T-helper 2 cell treated with Interferon-gamma antibody and Interleukin-4, amounts not matched to agents 5 μg/mL and 100 μg/mL, for 36 hours (primary cell): ENCODE measurements around the gene SLC9A9.

Source experiments
- DNase-seq: peaks from one replicate; pipeline ENCODE4 v3.0.0; 2021; ENCODE audit warnings: low spot score
- H3K27ac Mint-ChIP-seq: one replicate; pipeline ENCODE4 v1.8.0; 2021; ENCODE audit warnings: mild to moderate bottlenecking, mixed read lengths
- H3K27me3 Mint-ChIP-seq: one replicate; pipeline ENCODE4 v1.8.0; 2021; ENCODE audit warnings: low read depth, mixed read lengths
- H3K36me3 Mint-ChIP-seq: one replicate; pipeline ENCODE4 v1.8.0; 2021; ENCODE audit warnings: low read depth, mixed read lengths
- H3K4me1 Mint-ChIP-seq: one replicate; pipeline ENCODE4 v1.8.0; 2021; ENCODE audit warnings: low read depth, mixed read lengths
- H3K4me3 Mint-ChIP-seq: one replicate; pipeline ENCODE4 v1.8.0; 2022; ENCODE audit warnings: mild to moderate bottlenecking, moderate library complexity, mixed read lengths
- H3K9me3 Mint-ChIP-seq: one replicate; pipeline ENCODE4 v1.8.0; 2021; ENCODE audit warnings: mixed read lengths

The SLC9A9 gene

GRCh38 chr3:143221446-143221845 lies 626.8 kb downstream of the SLC9A9 start:
- Mint-ChIP-seq H3K27me3 (peaks cover 2% of the 10 kb centered on the region), H3K4me3 (no peak overlapping the region), H3K9me3 (no peaks in the 10 kb centered on the region), H3K36me3 (no peaks in the 10 kb centered on the region), H3K4me1 (peaks cover 12% of the 10 kb centered on the region), H3K27ac (no peak overlapping the region)
- no peak for DNase-seq

- DNase-seq = no peak
- Mint-ChIP-seq H3K36me3 (no peaks in the 10 kb centered on the region), H3K9me3 (no peaks in the 10 kb centered on the region), H3K4me3 (no peak overlapping the region), H3K27ac (no peak overlapping the region), H3K27me3 (peaks cover 2% of the 10 kb centered on the region), H3K4me1 (peaks cover 14% of the 10 kb centered on the region)
Observed at GRCh38 chr3:143220741-143221140, 627.5 kb downstream of the SLC9A9 start.

GRCh38 chr3:143218166-143218835 lies 630.0 kb downstream of the SLC9A9 start:
- peaks cover 2% of the 10 kb centered on the region for H3K27me3 Mint-ChIP-seq
- H3K9me3 Mint-ChIP-seq = no peaks in the 10 kb centered on the region

GRCh38 chr3:143217283-143217682 lies 631.0 kb downstream of the SLC9A9 start:
- DNase-seq = no peak
- no peaks in the 10 kb centered on the region for H3K36me3 Mint-ChIP-seq
- H3K4me3 Mint-ChIP-seq = peak overlapping the region; percentile 76
- H3K9me3 Mint-ChIP-seq = no peaks in the 10 kb centered on the region
- peaks cover 16% of the 10 kb centered on the region for H3K4me1 Mint-ChIP-seq
- no peak overlapping the region for H3K27ac Mint-ChIP-seq
- H3K27me3 Mint-ChIP-seq = peaks cover 2% of the 10 kb centered on the region

More at GRCh38 chr3:143218166-143218835, 630.0 kb downstream of the SLC9A9 start:
- Mint-ChIP-seq H3K4me3 (no peak overlapping the region), H3K4me1 (peaks cover 15% of the 10 kb centered on the region), H3K36me3 (no peaks in the 10 kb centered on the region), H3K27ac (no peak overlapping the region)
- DNase-seq = no peak

- Mint-ChIP-seq H3K27ac (peak overlapping the region; percentile 69), H3K27me3 (peaks cover 2% of the 10 kb centered on the region), H3K9me3 (no peaks in the 10 kb centered on the region), H3K4me1 (peaks cover 16% of the 10 kb centered on the region), H3K36me3 (no peaks in the 10 kb centered on the region), H3K4me3 (peak overlapping the region; percentile 76)
- no peak for DNase-seq
Observed at GRCh38 chr3:143216709-143217182, 631.5 kb downstream of the SLC9A9 start.
